Amygdala (tissue), 56 donors: ENCODE results near the gene NRXN3.
"Not testable (repeated sequence)": the region's sequence is repeated elsewhere in the genome, so short reads cannot be mapped to it uniquely, and the experiment has no call there.

Experiments
- DNase-seq, 56 donors: peaks; one replicate each; lab custom pipeline; 2025; lab: John Stamatoyannopoulos, UW

The NRXN3 gene

GRCh38 chr14:78451319-78451695 is 281.1 kb downstream of the NRXN3 start:
- DNase-seq, result no peak

- DNase-seq, result peak in 23 of 56 donors; percentile 1 to 65 (median 18)
Measured at GRCh38 chr14:78455896-78456435, 285.8 kb downstream of the NRXN3 start.

GRCh38 chr14:78469947-78470346 is 299.8 kb downstream of the NRXN3 start:
- no peak for DNase-seq

GRCh38 chr14:78479127-78479780 is 309.1 kb downstream of the NRXN3 start:
- DNase-seq, result no peak

- DNase-seq, result no peak
Measured at GRCh38 chr14:78484028-78484427, 313.9 kb downstream of the NRXN3 start.

- DNase-seq, result no peak
Measured at GRCh38 chr14:78486081-78486480, 315.9 kb downstream of the NRXN3 start.

GRCh38 chr14:78486621-78487020 is 316.4 kb downstream of the NRXN3 start:
- no peak for DNase-seq

- DNase-seq, result not testable (repeated sequence)
Measured at GRCh38 chr14:78487573-78487972, 317.4 kb downstream of the NRXN3 start.

- no peak for DNase-seq
Measured at GRCh38 chr14:78488938-78489337, 318.8 kb downstream of the NRXN3 start.

GRCh38 chr14:78491048-78491447 is 320.9 kb downstream of the NRXN3 start:
- no peak for DNase-seq

GRCh38 chr14:78498062-78498595 is 328.0 kb downstream of the NRXN3 start:
- peak in 11 of 56 donors; percentile 1 to 24 (median 7) for DNase-seq

- DNase-seq, result no peak
Measured at GRCh38 chr14:78501909-78502308, 331.7 kb downstream of the NRXN3 start.

GRCh38 chr14:78508023-78508422 is 337.9 kb downstream of the NRXN3 start:
- DNase-seq, result no peak

- no peak for DNase-seq
Measured at GRCh38 chr14:78509516-78509915, 339.3 kb downstream of the NRXN3 start.

GRCh38 chr14:78512021-78512420 is 341.8 kb downstream of the NRXN3 start:
- no peak for DNase-seq

GRCh38 chr14:78519863-78520262 is 349.7 kb downstream of the NRXN3 start:
- DNase-seq, result peak in 1 of 56 donors; percentile 11

- DNase-seq, result no peak
Measured at GRCh38 chr14:78524196-78524595, 354.0 kb downstream of the NRXN3 start.

GRCh38 chr14:78524766-78525165 is 354.6 kb downstream of the NRXN3 start:
- DNase-seq, result no peak

- DNase-seq, result no peak
Measured at GRCh38 chr14:78530078-78530477, 359.9 kb downstream of the NRXN3 start.

GRCh38 chr14:78534141-78534540 is 364.0 kb downstream of the NRXN3 start:
- DNase-seq, result no peak

- DNase-seq, result no peak
Measured at GRCh38 chr14:78535041-78535440, 364.9 kb downstream of the NRXN3 start.

GRCh38 chr14:78541788-78542187 is 371.6 kb downstream of the NRXN3 start:
- DNase-seq, result not testable (repeated sequence)
